ENCODE results near the gene PLEK. TPM values are rescaled to one million over a fixed set of nuclear protein-coding genes. Genes with fewer than 3 reads are reported as not detected.

The PLEK gene
- total RNA-seq, 1 donor from 2014 or later = not detected

DNA sequence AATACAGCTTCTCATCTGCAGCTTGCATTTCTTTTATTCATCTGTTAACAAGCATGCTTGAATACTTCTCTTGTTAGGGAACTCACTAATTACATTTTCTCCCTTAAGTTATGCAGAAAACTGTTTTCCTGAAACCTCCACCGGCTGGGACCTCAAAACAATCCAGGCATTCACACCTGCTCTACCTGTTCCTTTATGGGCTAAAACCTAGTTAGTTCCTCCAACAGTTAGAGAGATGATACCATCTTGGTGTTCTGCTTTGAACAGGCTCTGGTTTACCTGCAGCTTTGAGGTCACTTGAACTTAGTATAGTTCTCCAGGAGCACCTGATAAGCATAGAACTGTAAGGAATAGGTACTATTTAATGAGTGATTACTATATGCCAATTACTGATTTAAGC is 6.1 kb downstream of the PLEK start:
- H3K9ac ChIP-seq (ENCODE audit: low read length) = no peak overlapping the region
- H3K36me3 Mint-ChIP-seq (ENCODE audit: low read depth, unreplicated experiment) = no peaks in the 10 kb centered on the region
- H4K20me1 ChIP-seq (ENCODE audit: insufficient read depth, low read length) = no peaks in the 10 kb centered on the region
- FAIRE-seq (no peak), DNase-seq (ENCODE audit: low read depth) (no peak)
- no peaks in the 10 kb centered on the region for H3K79me2 ChIP-seq (ENCODE audit: insufficient read depth, low read length)
- H3K4me1 ChIP-seq (ENCODE audit: insufficient read depth, low read length) = peaks cover 11% of the 10 kb centered on the region
- H3K4me1 Mint-ChIP-seq (ENCODE audit: low read depth, unreplicated experiment) = peaks cover 11% of the 10 kb centered on the region
- no peaks in the 10 kb centered on the region for H3K36me3 ChIP-seq (ENCODE audit: insufficient read depth, low read length)
- H3K9me3 ChIP-seq (ENCODE audit: insufficient read depth, low read depth, low read length) = no peaks in the 10 kb centered on the region
- TF ChIP-seq, protein P1, sequence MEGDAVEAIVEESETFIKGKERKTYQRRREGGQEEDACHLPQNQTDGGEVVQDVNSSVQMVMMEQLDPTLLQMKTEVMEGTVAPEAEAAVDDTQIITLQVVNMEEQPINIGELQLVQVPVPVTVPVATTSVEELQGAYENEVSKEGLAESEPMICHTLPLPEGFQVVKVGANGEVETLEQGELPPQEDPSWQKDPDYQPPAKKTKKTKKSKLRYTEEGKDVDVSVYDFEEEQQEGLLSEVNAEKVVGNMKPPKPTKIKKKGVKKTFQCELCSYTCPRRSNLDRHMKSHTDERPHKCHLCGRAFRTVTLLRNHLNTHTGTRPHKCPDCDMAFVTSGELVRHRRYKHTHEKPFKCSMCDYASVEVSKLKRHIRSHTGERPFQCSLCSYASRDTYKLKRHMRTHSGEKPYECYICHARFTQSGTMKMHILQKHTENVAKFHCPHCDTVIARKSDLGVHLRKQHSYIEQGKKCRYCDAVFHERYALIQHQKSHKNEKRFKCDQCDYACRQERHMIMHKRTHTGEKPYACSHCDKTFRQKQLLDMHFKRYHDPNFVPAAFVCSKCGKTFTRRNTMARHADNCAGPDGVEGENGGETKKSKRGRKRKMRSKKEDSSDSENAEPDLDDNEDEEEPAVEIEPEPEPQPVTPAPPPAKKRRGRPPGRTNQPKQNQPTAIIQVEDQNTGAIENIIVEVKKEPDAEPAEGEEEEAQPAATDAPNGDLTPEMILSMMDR (IDR thresholded peaks at IDR 0.05; ENCODE audit: insufficient read depth, low read depth, low read length) = no peak
- TF ChIP-seq EZH2 (IDR thresholded peaks at IDR 0.05; ENCODE audit: insufficient read depth, low read length) = no peak
- no peak overlapping the region for H3K27ac Mint-ChIP-seq (ENCODE audit: unreplicated experiment)
- no peak overlapping the region for H3K27ac ChIP-seq (ENCODE audit: low read depth, low read length)
- H3K27me3 Mint-ChIP-seq (ENCODE audit: low read depth, unreplicated experiment) = no peaks in the 10 kb centered on the region
- H3K4me3 Mint-ChIP-seq (ENCODE audit: unreplicated experiment) = no peak overlapping the region
- no peak overlapping the region for H3K4me3 ChIP-seq (ENCODE audit: insufficient read depth, low read depth, low read length)
- H3K4me2 ChIP-seq (ENCODE audit: low read length) = no peak overlapping the region
- no peaks in the 10 kb centered on the region for H3K9me3 Mint-ChIP-seq (ENCODE audit: unreplicated experiment)
- H2AFZ ChIP-seq (ENCODE audit: low read depth, low read length) = no peak overlapping the region
- peaks cover 3% of the 10 kb centered on the region for H3K27me3 ChIP-seq (ENCODE audit: insufficient read depth, low read length)

DNA sequence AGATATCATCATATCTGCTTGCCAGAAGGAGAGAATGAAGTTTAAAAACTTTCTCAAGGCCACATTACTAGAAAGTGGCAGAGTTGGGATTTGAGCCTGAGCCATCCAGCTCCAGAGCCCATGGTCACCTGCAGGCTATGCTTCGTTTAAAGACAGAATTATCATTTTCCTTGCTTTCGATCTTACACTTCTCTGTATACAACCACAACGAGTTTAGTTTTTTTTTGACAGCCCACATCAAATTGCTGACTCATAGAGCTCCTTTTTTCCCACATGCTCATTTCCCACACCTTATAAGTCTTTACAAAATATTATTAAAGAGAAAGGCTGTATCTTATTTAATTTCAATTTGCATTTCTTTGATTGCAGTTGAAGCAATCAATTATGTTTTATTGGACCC is 6.5 kb downstream of the PLEK start:
- H3K27me3 ChIP-seq (ENCODE audit: insufficient read depth, low read length) = peaks cover 3% of the 10 kb centered on the region
- H4K20me1 ChIP-seq (ENCODE audit: insufficient read depth, low read length) = no peaks in the 10 kb centered on the region
- no peak for TF ChIP-seq EZH2 (IDR thresholded peaks at IDR 0.05; ENCODE audit: insufficient read depth, low read length)
- TF ChIP-seq, protein P1 (IDR thresholded peaks at IDR 0.05; ENCODE audit: insufficient read depth, low read depth, low read length) = no peak
- no peak overlapping the region for H3K9ac ChIP-seq (ENCODE audit: low read length)
- no peaks in the 10 kb centered on the region for H3K9me3 Mint-ChIP-seq (ENCODE audit: unreplicated experiment)
- no peak overlapping the region for H3K27ac Mint-ChIP-seq (ENCODE audit: unreplicated experiment)
- H3K9me3 ChIP-seq (ENCODE audit: insufficient read depth, low read depth, low read length) = no peaks in the 10 kb centered on the region
- H3K4me1 Mint-ChIP-seq (ENCODE audit: low read depth, unreplicated experiment) = peaks cover 11% of the 10 kb centered on the region
- no peak for DNase-seq (ENCODE audit: low read depth)
- no peaks in the 10 kb centered on the region for H3K27me3 Mint-ChIP-seq (ENCODE audit: low read depth, unreplicated experiment)
- H3K4me3 Mint-ChIP-seq (ENCODE audit: unreplicated experiment) = no peak overlapping the region
- FAIRE-seq = no peak
- no peak overlapping the region for H2AFZ ChIP-seq (ENCODE audit: low read depth, low read length)
- H3K36me3 ChIP-seq (ENCODE audit: insufficient read depth, low read length) = no peaks in the 10 kb centered on the region
- H3K4me2 ChIP-seq (ENCODE audit: low read length) = no peak overlapping the region
- no peaks in the 10 kb centered on the region for H3K79me2 ChIP-seq (ENCODE audit: insufficient read depth, low read length)
- H3K4me3 ChIP-seq (ENCODE audit: insufficient read depth, low read depth, low read length) = no peak overlapping the region
- peaks cover 11% of the 10 kb centered on the region for H3K4me1 ChIP-seq (ENCODE audit: insufficient read depth, low read length)
- H3K27ac ChIP-seq (ENCODE audit: low read depth, low read length) = no peak overlapping the region
- no peaks in the 10 kb centered on the region for H3K36me3 Mint-ChIP-seq (ENCODE audit: low read depth, unreplicated experiment)

DNA sequence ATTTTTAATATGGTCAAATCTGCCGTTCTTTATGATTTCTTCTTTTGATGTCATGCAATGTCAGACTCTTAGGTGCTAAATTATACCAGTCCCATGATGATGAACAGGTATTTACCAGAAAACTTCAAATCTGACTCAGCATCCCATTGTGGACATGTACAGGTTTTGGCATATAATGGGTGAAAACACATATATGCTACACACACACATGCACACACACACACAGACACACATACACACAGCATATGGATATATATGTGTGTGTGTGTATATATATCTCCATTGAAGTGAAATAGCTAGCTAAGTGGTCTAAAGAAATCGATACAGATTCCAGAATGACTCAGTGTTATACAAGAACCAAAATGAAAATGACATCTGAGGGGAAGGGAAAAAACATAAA is 7.4 kb downstream of the PLEK start:
- Histone ChIP-seq H3K27ac (ENCODE audit: low read depth, low read length) (no peak overlapping the region), H3K9ac (ENCODE audit: low read length) (no peak overlapping the region), H3K4me2 (ENCODE audit: low read length) (no peak overlapping the region), H2AFZ (ENCODE audit: low read depth, low read length) (no peak overlapping the region), H3K27me3 (ENCODE audit: insufficient read depth, low read length) (peaks cover 3% of the 10 kb centered on the region), H3K4me3 (ENCODE audit: insufficient read depth, low read depth, low read length) (no peak overlapping the region), H4K20me1 (ENCODE audit: insufficient read depth, low read length) (no peaks in the 10 kb centered on the region), H3K79me2 (ENCODE audit: insufficient read depth, low read length) (no peaks in the 10 kb centered on the region), H3K9me3 (ENCODE audit: insufficient read depth, low read depth, low read length) (no peaks in the 10 kb centered on the region), H3K4me1 (ENCODE audit: insufficient read depth, low read length) (peaks cover 11% of the 10 kb centered on the region), H3K36me3 (ENCODE audit: insufficient read depth, low read length) (no peaks in the 10 kb centered on the region)
- Mint-ChIP-seq H3K27ac (ENCODE audit: unreplicated experiment) (no peak overlapping the region), H3K36me3 (ENCODE audit: low read depth, unreplicated experiment) (no peaks in the 10 kb centered on the region), H3K4me1 (ENCODE audit: low read depth, unreplicated experiment) (peaks cover 11% of the 10 kb centered on the region), H3K27me3 (ENCODE audit: low read depth, unreplicated experiment) (peaks cover 7% of the 10 kb centered on the region), H3K9me3 (ENCODE audit: unreplicated experiment) (no peaks in the 10 kb centered on the region), H3K4me3 (ENCODE audit: unreplicated experiment) (no peak overlapping the region)
- DNase-seq (ENCODE audit: low read depth) (no peak), FAIRE-seq (no peak)
- TF ChIP-seq, protein P1 (IDR thresholded peaks at IDR 0.05; ENCODE audit: insufficient read depth, low read depth, low read length) = no peak
- no peak for TF ChIP-seq EZH2 (IDR thresholded peaks at IDR 0.05; ENCODE audit: insufficient read depth, low read length)
